IMR-90 (cell line): Measurements from ENCODE around the gene CPSF2. TPM values are rescaled to one million over a fixed set of nuclear protein-coding genes. Genes with fewer than 3 reads are reported as not detected.

ENCODE experiments used
- ATAC-seq: fragments of 200-7000 bp; cut with Tn5 transposase; 2 replicates; pipeline ENCODE4 v1.9.1; 2020; ENCODE audit warnings: low read depth, mild to moderate bottlenecking, moderate library complexity
- BruUV-seq: library from RNA; stranded (reverse); fragments of 400-500 nt; replicated peaks from 2 replicates; lab custom pipeline; 2021; lab: Mats Ljungman, UMichigan
- CTCF ChIA-PET: fragments of 300-600 bp; formaldehyde crosslinking; extraction: SDS; loops from one replicate; lab custom pipeline; 2021; ENCODE audit warnings: antibody characterized with exemption; lab: Yijun Ruan, JAX
- POLR2A ChIA-PET: fragments of 300-600 bp; sonication (Branson Sonifier 250); formaldehyde crosslinking; loops from one replicate; lab custom pipeline; 2022; ENCODE audit warnings: antibody characterized with exemption; ENCODE audit not compliant: unreplicated experiment; lab: Charles Lee
- DNase-seq: peaks from one replicate; pipeline ENCODE4 v3.0.0; 2013
- H2AFZ ChIP-seq: replicated peaks from 2 replicates; pipeline ENCODE3; 2013; ENCODE audit warnings: low read length, mild to moderate bottlenecking; ENCODE audit not compliant: poor library complexity
- H2AK5ac ChIP-seq: 2 replicates; pipeline ENCODE4 v1.6.1; 2013; ENCODE audit warnings: low read depth, low read length, inconsistent platforms
- H2AK9ac ChIP-seq: replicated peaks from 2 replicates; pipeline ENCODE3; 2013; ENCODE audit warnings: mild to moderate bottlenecking, low read depth, low read length, moderate library complexity; ENCODE audit not compliant: poor library complexity
- H2BK120ac ChIP-seq: 2 replicates; pipeline ENCODE4 v1.6.1; 2013; ENCODE audit warnings: low read depth, low read length, inconsistent platforms
- H2BK15ac ChIP-seq: 3 replicates; pipeline ENCODE4 v1.6.1; 2013; ENCODE audit warnings: low read depth, low read length, inconsistent platforms
- H2BK20ac ChIP-seq: 2 replicates; pipeline ENCODE4 v1.6.1; 2013; ENCODE audit warnings: low read depth, mild to moderate bottlenecking, inconsistent platforms, low read length, moderate library complexity
- H2BK5ac ChIP-seq: 2 replicates; pipeline ENCODE4 v1.6.1; 2013; ENCODE audit warnings: mild to moderate bottlenecking, low read depth, low read length, inconsistent platforms; ENCODE audit not compliant: poor library complexity, severe bottlenecking
- H3K14ac ChIP-seq: replicated peaks from 2 replicates; pipeline ENCODE4 v1.6.1; 2013; ENCODE audit warnings: low read depth, low read length, inconsistent platforms
- H3K18ac ChIP-seq: 2 replicates; pipeline ENCODE4 v1.6.1; 2013; ENCODE audit warnings: low read depth, low read length, control low read depth
- H3K23ac ChIP-seq: 2 replicates; pipeline ENCODE4 v1.6.1; 2013; ENCODE audit warnings: low read depth, low read length, inconsistent platforms
- H3K27ac ChIP-seq: 2 replicates; pipeline ENCODE4 v1.5.1; 2013; ENCODE audit warnings: mild to moderate bottlenecking, control low read depth, low read length; ENCODE audit not compliant: insufficient read depth
- H3K27me3 ChIP-seq: 2 replicates; pipeline ENCODE4 v1.6.1; 2013; ENCODE audit warnings: low read length; ENCODE audit not compliant: control insufficient read depth, insufficient read depth
- H3K36me3 ChIP-seq: 2 replicates; pipeline ENCODE4 v1.6.1; 2013; ENCODE audit warnings: low read length, mixed read lengths; ENCODE audit not compliant: control insufficient read depth, insufficient read depth
- H3K4ac ChIP-seq: 2 replicates; pipeline ENCODE4 v1.6.1; 2013; ENCODE audit warnings: low read depth, low read length, inconsistent platforms
- H3K4me1 ChIP-seq: 2 replicates; pipeline ENCODE4 v1.6.1; 2013; ENCODE audit warnings: low read length, mixed read lengths; ENCODE audit not compliant: control insufficient read depth, insufficient read depth
- H3K4me2 ChIP-seq: 2 replicates; pipeline ENCODE4 v1.6.1; 2013; ENCODE audit warnings: low read depth, mild to moderate bottlenecking, control low read depth, low read length, moderate library complexity
- H3K4me3 ChIP-seq: 2 replicates; pipeline ENCODE4 v1.5.1; 2013; ENCODE audit warnings: low read depth, mild to moderate bottlenecking, control low read depth, low read length, moderate library complexity; ENCODE audit not compliant: insufficient read depth
- H3K56ac ChIP-seq: 2 replicates; pipeline ENCODE4 v1.6.1; 2013; ENCODE audit warnings: low read length, inconsistent platforms; ENCODE audit not compliant: insufficient read depth; ENCODE audit errors: extremely low read depth
- H3K79me1 ChIP-seq, 2 experiments: 2 replicates each; pipeline ENCODE4 v1.6.1; 2013; ENCODE audit warnings: low read length in 2 of 2, inconsistent platforms in 1 of 2, low read depth in 1 of 2
- H3K9ac ChIP-seq: 2 replicates; pipeline ENCODE4 v1.6.1; 2013; ENCODE audit warnings: low read depth, low read length, control low read depth
- H3K9me1 ChIP-seq: 2 replicates; pipeline ENCODE4 v1.6.1; 2013; ENCODE audit warnings: low read length, inconsistent platforms; ENCODE audit not compliant: insufficient read depth
- H3K9me3 ChIP-seq: 2 replicates; pipeline ENCODE4 v1.6.1; 2013; ENCODE audit warnings: low read length; ENCODE audit not compliant: control insufficient read depth, insufficient read depth
- H4K20me1 ChIP-seq: 2 replicates; pipeline ENCODE4 v1.6.1; 2013; ENCODE audit warnings: low read length, inconsistent platforms; ENCODE audit not compliant: insufficient read depth
- H4K5ac ChIP-seq: 2 replicates; pipeline ENCODE4 v1.6.1; 2013; ENCODE audit warnings: mild to moderate bottlenecking, low read depth, low read length, control low read depth
- H4K8ac ChIP-seq, 2 experiments: 2 replicates each; pipeline ENCODE4 v1.6.1; 2013; ENCODE audit warnings: low read depth in 2 of 2, low read length in 2 of 2, control low read depth in 1 of 2, inconsistent platforms in 1 of 2
- H4K91ac ChIP-seq: 2 replicates; pipeline ENCODE4 v1.6.1; 2013; ENCODE audit warnings: low read depth, low read length, inconsistent platforms; ENCODE audit not compliant: insufficient read depth
- FOS ChIP-seq: fragments of 150-350 bp; IDR thresholded peaks from 2 replicates; pipeline ENCODE4 v1.6.1; 2016; ENCODE audit warnings: low read depth, low read length
- WGBS, 2 experiments: methylation state at CpG; one replicate each; pipeline versions ENCODE4 v1.1.5 to v1.1.7; 2013; ENCODE audit warnings: missing lambda C conversion rate in 2 of 2; ENCODE audit not compliant: insufficient read length in 1 of 2; ENCODE audit errors: extremely low coverage in 2 of 2; 5-methylcytosine and 5-hydroxymethylcytosine counted together
- dilution Hi-C: fragments of 300-500 bp; cut with HindIII; formaldehyde crosslinking; loops from one replicate; pipeline ENCODE4 v1.14.3; 2018; ENCODE audit warnings: low sequenced_read_pairs; ENCODE audit not compliant: unreplicated experiment
- in situ Hi-C: fragments of 300-500 bp; cut with MboI; formaldehyde crosslinking; loops from 3 replicates; pipeline ENCODE4 v1.14.3; 2019; ENCODE audit warnings: low sequenced_read_pairs, inconsistent platforms, mixed read lengths
- intact Hi-C: fragments of 100-400 bp; cut with micrococcal nuclease; formaldehyde crosslinking; loops from 2 replicates; pipeline ENCODE4 v1.10.0; 2022
- polyA plus RNA-seq, 3 experiments: library from polyadenylated mRNA; depleted of rRNA; stranded (reverse); fragments of >200 nt; gene quantifications; 2 replicates each; pipeline ENCODE4 v1.2.3, GENCODE V29; 2012; ENCODE audit warnings: low replicate concordance in 1 of 3
- total RNA-seq: library from RNA; depleted of rRNA; stranded (reverse); fragments of >200 nt; gene quantifications from 2 replicates; pipeline ENCODE4 v1.2.3, GENCODE V29; 2012

Gene CPSF2
- total and polyA plus RNA-seq, 2 of the 4 experiments (the other 2 are of a cell fraction), result 18.5 to 30.6 TPM

DNA sequence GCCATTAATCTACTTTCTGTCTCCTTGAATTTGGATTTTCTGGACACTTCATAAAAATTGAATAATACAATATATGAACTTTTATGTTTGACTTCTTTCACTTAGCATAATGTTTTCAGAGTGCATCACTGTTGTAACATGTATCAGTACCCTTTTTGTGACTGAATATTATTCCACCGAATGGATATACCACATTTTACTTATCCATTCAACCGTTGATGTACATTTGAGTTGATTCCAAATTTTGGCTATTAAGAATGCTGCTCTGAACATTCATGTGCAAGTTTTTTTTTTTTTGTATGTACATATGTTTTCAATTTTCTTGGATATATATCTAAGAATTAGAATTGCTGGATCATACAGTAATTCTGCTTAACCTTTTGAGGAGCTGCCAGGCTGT is 43.2 kb downstream of the CPSF2 start:
- H3K4me1 ChIP-seq, result peaks cover 2% of the 10 kb centered on the region; the same call in 1 of the 2 replicates
- H2BK20ac ChIP-seq, result no peak overlapping the region
- H2AFZ ChIP-seq, result no peak overlapping the region
- H3K27me3 ChIP-seq, result no peaks in the 10 kb centered on the region
- intact Hi-C loops, result no loop called here
- 0 out of 2 replicates have a peak, but pooled peaks cover 3% of the 10 kb centered on the region for H3K9me3 ChIP-seq
- no peak overlapping the region for H2BK15ac ChIP-seq
- no peak overlapping the region for H2AK5ac ChIP-seq
- TF ChIP-seq FOS, result no peak
- H4K91ac ChIP-seq, result no peak overlapping the region
- H3K36me3 ChIP-seq, result peaks cover 18% of the 10 kb centered on the region
- CTCF ChIA-PET, result no interaction called here
- H3K14ac ChIP-seq, result no peak overlapping the region
- H4K8ac ChIP-seq, result no peak overlapping the region
- H3K4me3 ChIP-seq, result no peak overlapping the region
- no peak overlapping the region for H3K9ac ChIP-seq
- no peak overlapping the region for H3K56ac ChIP-seq
- H3K9me1 ChIP-seq, result no peaks in the 10 kb centered on the region; the same call in 1 of the 2 replicates
- no TSS peak for BruUV-seq
- H4K5ac ChIP-seq, result no peak overlapping the region
- H2BK5ac ChIP-seq, result no peak overlapping the region
- no peak overlapping the region for H3K4me2 ChIP-seq
- POLR2A ChIA-PET, result no interaction called here
- H3K4ac ChIP-seq, result no peak overlapping the region
- H4K20me1 ChIP-seq, result peaks cover 3% of the 10 kb centered on the region; the same call in 1 of the 2 replicates
- H2AK9ac ChIP-seq, result no peak overlapping the region
- H3K79me1 ChIP-seq, result peaks cover 0 to 3% of the 10 kb centered on the region in 2 experiments; a peak in 1 of 4 replicates
- dilution Hi-C loops, result no loop called here
- no peak overlapping the region for H2BK120ac ChIP-seq
- in situ Hi-C loops, result no loop called here
- H3K27ac ChIP-seq, result no peak overlapping the region
- H3K18ac ChIP-seq, result no peak overlapping the region
- no CpG with 5 or more reads among the region's 2 CpGs for WGBS, 2 experiments
- no peak overlapping the region for H3K23ac ChIP-seq
- DNase-seq (no peak), ATAC-seq (no peak)
